ENCODE data around the gene SPAG17. TPM values are rescaled to one million over a fixed set of nuclear protein-coding genes. Genes with fewer than 3 reads are reported as not detected.
A peak's percentile ranks its signal among the peaks of the same experiment; 100 is the strongest.

The SPAG17 gene
- total RNA-seq, 1 donor from 2014 or later: 1.6 TPM

GRCh38 chr1:118186026-118186425 lies 998 bp upstream of the SPAG17 start:
- DNase-seq (ENCODE audit: low spot score): peak; percentile 3
- peak overlapping the region; percentile 18 for H3K27ac Mint-ChIP-seq
- H3K4me1 Mint-ChIP-seq: peaks cover 18% of the 10 kb centered on the region
- no peak for TF ChIP-seq CTCF (IDR thresholded peaks at IDR 0.05)
- no peak for TF ChIP-seq EZH2phosphoT487 (IDR thresholded peaks at IDR 0.05)
- TF ChIP-seq EZH2 (IDR thresholded peaks at IDR 0.05): no peak
- H3K4me1 ChIP-seq: peaks cover 5% of the 10 kb centered on the region
- no peaks in the 10 kb centered on the region for H3K36me3 Mint-ChIP-seq
- no peaks in the 10 kb centered on the region for H3K9me3 ChIP-seq (ENCODE audit: low read depth)
- no peaks in the 10 kb centered on the region for H3K27me3 Mint-ChIP-seq (ENCODE audit: insufficient read depth, low read depth)
- H3K9me3 Mint-ChIP-seq: peaks cover 4% of the 10 kb centered on the region
- peaks cover 5% of the 10 kb centered on the region for H3F3A ChIP-seq (ENCODE audit: low read depth)
- H3K79me2 ChIP-seq (ENCODE audit: low read depth): no peaks in the 10 kb centered on the region
- no peak overlapping the region for H3K4me3 Mint-ChIP-seq
- no peak overlapping the region for H3K27ac ChIP-seq
- H3K9ac ChIP-seq: no peak overlapping the region
- H2AFZ ChIP-seq (replicated peaks): peak overlapping the region; percentile 93
- no peaks in the 10 kb centered on the region for H3K36me3 ChIP-seq
- H3K4me2 ChIP-seq: peak overlapping the region; percentile 74
- no peaks in the 10 kb centered on the region for H3K27me3 ChIP-seq
- no peak overlapping the region for H3K4me3 ChIP-seq
- H4K20me1 ChIP-seq (ENCODE audit: low read depth): no peaks in the 10 kb centered on the region

- Histone ChIP-seq H2AFZ (replicated peaks) (peak overlapping the region; percentile 93), H3K4me2 (peak overlapping the region; percentile 74), H4K20me1 (ENCODE audit: low read depth) (no peaks in the 10 kb centered on the region), H3K36me3 (no peaks in the 10 kb centered on the region), H3K9ac (no peak overlapping the region), H3K4me1 (peaks cover 5% of the 10 kb centered on the region), H3F3A (ENCODE audit: low read depth) (peaks cover 5% of the 10 kb centered on the region), H3K27ac (no peak overlapping the region), H3K79me2 (ENCODE audit: low read depth) (no peaks in the 10 kb centered on the region), H3K27me3 (no peaks in the 10 kb centered on the region), H3K4me3 (peak overlapping the region; percentile 59), H3K9me3 (ENCODE audit: low read depth) (no peaks in the 10 kb centered on the region)
- TF ChIP-seq EZH2phosphoT487 (IDR thresholded peaks at IDR 0.05) (no peak), EZH2 (IDR thresholded peaks at IDR 0.05) (no peak), CTCF (IDR thresholded peaks at IDR 0.05) (no peak)
- Mint-ChIP-seq H3K9me3 (peaks cover 4% of the 10 kb centered on the region), H3K27ac (peak overlapping the region; percentile 46), H3K27me3 (ENCODE audit: insufficient read depth, low read depth) (no peaks in the 10 kb centered on the region), H3K4me1 (peaks cover 18% of the 10 kb centered on the region), H3K36me3 (no peaks in the 10 kb centered on the region), H3K4me3 (peak overlapping the region; percentile 80)
- no peak for DNase-seq (ENCODE audit: low spot score)
Observed at GRCh38 chr1:118184739-118185083, 317 bp downstream of the SPAG17 start.

GRCh38 chr1:118183586-118183985 lies 1.4 kb downstream of the SPAG17 start:
- no peak overlapping the region for H3K4me2 ChIP-seq
- H3K9ac ChIP-seq: no peak overlapping the region
- no peaks in the 10 kb centered on the region for H3K79me2 ChIP-seq (ENCODE audit: low read depth)
- no peaks in the 10 kb centered on the region for H3K27me3 ChIP-seq
- no peak for TF ChIP-seq EZH2 (IDR thresholded peaks at IDR 0.05)
- no peak for TF ChIP-seq EZH2phosphoT487 (IDR thresholded peaks at IDR 0.05)
- no peak for TF ChIP-seq CTCF (IDR thresholded peaks at IDR 0.05)
- no peak overlapping the region for H3K4me3 ChIP-seq
- no peaks in the 10 kb centered on the region for H3K9me3 ChIP-seq (ENCODE audit: low read depth)
- Mint-ChIP-seq H3K27ac (no peak overlapping the region), H3K4me1 (peaks cover 18% of the 10 kb centered on the region), H3K4me3 (no peak overlapping the region), H3K36me3 (no peaks in the 10 kb centered on the region), H3K9me3 (peaks cover 4% of the 10 kb centered on the region), H3K27me3 (ENCODE audit: insufficient read depth, low read depth) (no peaks in the 10 kb centered on the region)
- H3K27ac ChIP-seq: no peak overlapping the region
- H3K4me1 ChIP-seq: peaks cover 5% of the 10 kb centered on the region
- H3K36me3 ChIP-seq: no peaks in the 10 kb centered on the region
- DNase-seq (ENCODE audit: low spot score): no peak
- H4K20me1 ChIP-seq (ENCODE audit: low read depth): no peaks in the 10 kb centered on the region
- H2AFZ ChIP-seq (replicated peaks): no peak overlapping the region
- peaks cover 5% of the 10 kb centered on the region for H3F3A ChIP-seq (ENCODE audit: low read depth)
